K562 (cell line): ENCODE measurements around the gene PCSK2.

Experiments
- CCAR2 ChIP-seq: fragments of 200-400 bp; formaldehyde crosslinking; IDR thresholded peaks from 2 replicates; pipeline ENCODE4 v1.6.1; 2017; ENCODE audit warnings: mild to moderate bottlenecking, low read depth, low read length
- GABPA ChIP-seq: fragments of 200-800 bp; sonication (Bioruptor generic); conservative IDR thresholded peaks from 2 replicates; pipeline ENCODE4 v1.6.1; 2016; ENCODE audit warnings: low read depth, missing genetic modification characterization, missing compliant biosample characterization
- HDAC8 ChIP-seq: fragments of 450-650 bp; IDR thresholded peaks from 2 replicates; pipeline ENCODE4 v1.6.1; 2016; ENCODE audit warnings: mild to moderate bottlenecking, missing genetic modification characterization, moderate library complexity, missing compliant biosample characterization
- POLR2AphosphoS5 ChIP-seq: IDR thresholded peaks from 2 replicates; pipeline ENCODE4 v1.6.1; 2011; ENCODE audit warnings: mild to moderate bottlenecking, low read depth, low read length, moderate library complexity; ENCODE audit not compliant: control insufficient read depth, insufficient read depth
- RB1 ChIP-seq: fragments of 450-650 bp; IDR thresholded peaks from 2 replicates; pipeline ENCODE4 v1.6.1; 2017; ENCODE audit warnings: low read depth, mild to moderate bottlenecking
- RCOR1 ChIP-seq, 2 experiments: IDR thresholded peaks; 2 replicates each; pipeline ENCODE4 v1.6.1; 2012; ENCODE audit warnings: low read depth in 2 of 2, low read length in 2 of 2, borderline replicate concordance in 1 of 2, improper control_type of control experiment in 1 of 2
- ZNF3 ChIP-seq: fragments of 250-450 bp; sonication (Bioruptor Pico); IDR thresholded peaks from 2 replicates; pipeline ENCODE4 v1.5.0; 2021; ENCODE audit warnings: mild to moderate bottlenecking, moderate library complexity
- TF ChIP-seq, protein P1 (sequence below), 3 experiments: IDR thresholded peaks in 2 of 3; conservative IDR thresholded peaks in 1 of 3; 2 replicates each; pipeline ENCODE4 v1.5.1; 2011 to 2012; ENCODE audit warnings: low read length in 3 of 3, mild to moderate bottlenecking in 3 of 3, control low read depth in 2 of 3, improper control_type of control experiment in 1 of 3, inconsistent platforms in 1 of 3, low read depth in 1 of 3, mixed read lengths in 1 of 3, moderate library complexity in 1 of 3; ENCODE audit not compliant: insufficient read depth in 2 of 3

DNA sequence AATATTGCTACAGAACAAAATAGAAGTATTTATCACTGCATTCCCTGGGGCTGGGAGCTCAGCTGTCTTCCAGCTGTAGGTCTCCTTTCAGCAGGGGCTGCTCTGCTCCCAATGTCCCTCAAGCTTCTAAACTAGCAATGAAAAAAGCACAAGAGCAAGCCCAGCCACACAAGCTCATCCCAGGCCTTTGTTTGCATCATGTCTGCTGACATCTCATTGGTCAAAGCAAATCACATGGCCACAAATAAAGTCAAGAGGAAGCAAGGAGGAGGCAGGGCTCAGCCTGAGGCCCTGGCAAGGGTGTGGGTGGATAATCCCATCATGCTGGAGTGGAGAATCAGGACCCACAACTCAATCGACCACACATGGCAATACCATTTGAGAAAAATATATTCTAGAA, 306.6 kb downstream of the PCSK2 start:
- no peak for TF ChIP-seq CCAR2
- TF ChIP-seq HDAC8 (tag), result no peak
- TF ChIP-seq GABPA (tag), result no peak
- TF ChIP-seq RB1, result no peak
- TF ChIP-seq POLR2AphosphoS5, result no peak
- no peak for TF ChIP-seq ZNF3
- TF ChIP-seq RCOR1 (IDR thresholded peaks at IDR 0.05; ENCODE audit: borderline replicate concordance in 1 of 2, low read depth in 2 of 2, low read length in 2 of 2), result no peak
- TF ChIP-seq, protein P1, sequence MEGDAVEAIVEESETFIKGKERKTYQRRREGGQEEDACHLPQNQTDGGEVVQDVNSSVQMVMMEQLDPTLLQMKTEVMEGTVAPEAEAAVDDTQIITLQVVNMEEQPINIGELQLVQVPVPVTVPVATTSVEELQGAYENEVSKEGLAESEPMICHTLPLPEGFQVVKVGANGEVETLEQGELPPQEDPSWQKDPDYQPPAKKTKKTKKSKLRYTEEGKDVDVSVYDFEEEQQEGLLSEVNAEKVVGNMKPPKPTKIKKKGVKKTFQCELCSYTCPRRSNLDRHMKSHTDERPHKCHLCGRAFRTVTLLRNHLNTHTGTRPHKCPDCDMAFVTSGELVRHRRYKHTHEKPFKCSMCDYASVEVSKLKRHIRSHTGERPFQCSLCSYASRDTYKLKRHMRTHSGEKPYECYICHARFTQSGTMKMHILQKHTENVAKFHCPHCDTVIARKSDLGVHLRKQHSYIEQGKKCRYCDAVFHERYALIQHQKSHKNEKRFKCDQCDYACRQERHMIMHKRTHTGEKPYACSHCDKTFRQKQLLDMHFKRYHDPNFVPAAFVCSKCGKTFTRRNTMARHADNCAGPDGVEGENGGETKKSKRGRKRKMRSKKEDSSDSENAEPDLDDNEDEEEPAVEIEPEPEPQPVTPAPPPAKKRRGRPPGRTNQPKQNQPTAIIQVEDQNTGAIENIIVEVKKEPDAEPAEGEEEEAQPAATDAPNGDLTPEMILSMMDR (IDR thresholded peaks at IDR 0.05 in 2 of 3, conservative IDR thresholded peaks at IDR 0.05 in 1 of 3; ENCODE audit: insufficient read depth in 2 of 3, low read depth in 1 of 3, low read length in 3 of 3), result no peak
